Ovary (tissue), 9 donors: ENCODE results near the gene TMTC2. TPM values are rescaled to one million over a fixed set of nuclear protein-coding genes. Genes with fewer than 3 reads are reported as not detected.

Experiments
- DNase-seq, 5 donors: peaks; one replicate each; pipeline ENCODE4 v3.0.0-alpha.2; 2019 to 2020
- H3K27ac ChIP-seq, 2 donors: fragments of 200-600 bp; one replicate each; pipeline versions ENCODE4 v1.5.1 to v1.8.0; 2019 to 2022
- H3K27me3 ChIP-seq: fragments of 200-600 bp; one replicate; pipeline ENCODE4 v1.8.0; 2022
- H3K36me3 ChIP-seq: fragments of 200-600 bp; sonication (generic); one replicate; pipeline ENCODE4 v1.5.1; 2019
- H3K4me1 ChIP-seq: one replicate; pipeline ENCODE4 v1.8.1; 2013; ENCODE audit warnings: mild to moderate bottlenecking, moderate library complexity; ENCODE audit not compliant: insufficient read depth
- H3K4me3 ChIP-seq: fragments of 200-600 bp; sonication (generic); one replicate; pipeline ENCODE4 v1.5.1; 2017
- H3K9me3 ChIP-seq, 2 donors: fragments of 200-600 bp in 1 of 2; sonication (generic) in 1 of 2; one replicate each; pipeline versions ENCODE4 v1.5.1 to v1.8.1; 2013 to 2019; ENCODE audit warnings: mild to moderate bottlenecking in 1 of 2, moderate library complexity in 1 of 2
- CTCF ChIP-seq, 3 donors: fragments of 450-650 bp in 2 of 3; fragments of 200-600 bp in 1 of 3; IDR thresholded peaks; one replicate each; pipeline versions ENCODE4 v1.5.1 to v1.8.0; 2016 to 2022; ENCODE audit warnings: antibody characterized with exemption in 3 of 3, mild to moderate bottlenecking in 1 of 3
- EP300 ChIP-seq: sonication (generic); formaldehyde crosslinking; IDR thresholded peaks from one replicate; pipeline ENCODE4 v1.6.1; 2017; ENCODE audit warnings: antibody characterized with exemption
- POLR2A ChIP-seq: fragments of 450-650 bp; IDR thresholded peaks from one replicate; pipeline ENCODE4 v1.6.1; 2017; ENCODE audit warnings: antibody characterized with exemption, mild to moderate bottlenecking, moderate library complexity
- intact Hi-C, 4 donors: fragments of 100-400 bp; cut with DNase I; formaldehyde crosslinking; loops; one replicate each; pipeline versions ENCODE4 v1.11.0 to v1.15.1; 2022 to 2023
- polyA plus RNA-seq, 2 donors: library from polyadenylated mRNA; stranded (reverse); fragments of 200-250 nt in 1 of 2; fragments of 350-450 nt in 1 of 2; fragmentation: Illumina TruSeq in 1 of 2; extraction: RNeasy Lipid Tissue Mini Kit (QIAGEN cat#74804) in 1 of 2; gene quantifications; one replicate each; pipeline ENCODE4 v1.2.3, GENCODE V29; 2013 to 2014
- small RNA-seq: library from RNA; depleted of rRNA; stranded (forward); fragments of <200 nt; gene quantifications from one replicate; pipeline ENCODE3, GENCODE V24; 2016
- total RNA-seq, 7 donors: library from RNA; depleted of rRNA in 2 of 7; stranded (reverse); fragments of >200 nt in 2 of 7; fragmentation: NEBNext Ultra II Directional in 3 of 7; extraction: Animal tissue kit (Norgen Biotek cat#: 25700) in 3 of 7; gene quantifications; one replicate each; pipeline versions ENCODE4 v1.1.0 to v1.2.4, GENCODE V29; 2016 to 2023
- donor health status: DM: no; HTN: no; CAD: no; lungs with moderate emphysema.
- donor health status: DM: no; HTN: no; CAD: no.
- donor health status: Bipolar disorder and iron deficiency.
- donor health status: DM: yes; HTN: yes; CAD: no.
- donor health status: DM: no; HTN: no; CAD: no.
- donor health status: DM: yes; HTN: yes; CAD: no.

TMTC2 gene
- total and polyA plus RNA-seq, 9 donors = 2.0 to 22.6 (median 5.6) TPM

- DNase-seq = no peak
- H3K27ac ChIP-seq = no peak overlapping the region
- TF ChIP-seq EP300 (no peak), POLR2A (no peak), CTCF (IDR thresholded peaks at IDR 0.05) (no peak)
- H3K4me3 ChIP-seq = no peak overlapping the region
- no peaks in the 10 kb centered on the region for H3K36me3 ChIP-seq
- intact Hi-C loops = no loop called here
- no peaks in the 10 kb centered on the region for H3K4me1 ChIP-seq
- no peaks in the 10 kb centered on the region for H3K27me3 ChIP-seq
- no peaks in the 10 kb centered on the region for H3K9me3 ChIP-seq
Observed at GRCh38 chr12:83183132-83183531, 496.4 kb downstream of the TMTC2 start.

Small RNA genes within 50 kb of the gene (small RNA-seq; reads per million reads assigned to genes)
- gene RNU6-977P = not detected
